ENCODE measurements around the gene NOLC1.

DNA sequence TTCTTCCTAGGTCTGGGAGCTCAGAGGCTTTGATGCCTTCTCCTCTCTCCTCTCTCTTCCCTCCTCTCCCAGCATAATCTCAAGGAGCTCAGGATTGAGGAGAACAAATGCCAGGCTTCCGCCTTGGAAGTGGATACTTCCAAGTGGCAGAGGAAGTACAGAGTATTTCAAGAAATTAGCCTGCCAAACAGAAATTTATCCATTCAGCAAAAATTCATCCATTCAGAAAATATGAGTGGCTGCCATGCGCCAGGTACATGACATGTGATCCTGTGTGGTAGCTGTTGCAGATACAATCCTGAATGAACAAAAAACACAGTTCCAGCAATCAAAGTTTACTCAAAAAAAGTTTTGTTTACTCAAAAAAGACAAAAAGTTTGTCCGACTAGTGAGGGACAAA is 18.4 kb downstream of the NOLC1 start:
- TF ChIP-seq, protein P1, sequence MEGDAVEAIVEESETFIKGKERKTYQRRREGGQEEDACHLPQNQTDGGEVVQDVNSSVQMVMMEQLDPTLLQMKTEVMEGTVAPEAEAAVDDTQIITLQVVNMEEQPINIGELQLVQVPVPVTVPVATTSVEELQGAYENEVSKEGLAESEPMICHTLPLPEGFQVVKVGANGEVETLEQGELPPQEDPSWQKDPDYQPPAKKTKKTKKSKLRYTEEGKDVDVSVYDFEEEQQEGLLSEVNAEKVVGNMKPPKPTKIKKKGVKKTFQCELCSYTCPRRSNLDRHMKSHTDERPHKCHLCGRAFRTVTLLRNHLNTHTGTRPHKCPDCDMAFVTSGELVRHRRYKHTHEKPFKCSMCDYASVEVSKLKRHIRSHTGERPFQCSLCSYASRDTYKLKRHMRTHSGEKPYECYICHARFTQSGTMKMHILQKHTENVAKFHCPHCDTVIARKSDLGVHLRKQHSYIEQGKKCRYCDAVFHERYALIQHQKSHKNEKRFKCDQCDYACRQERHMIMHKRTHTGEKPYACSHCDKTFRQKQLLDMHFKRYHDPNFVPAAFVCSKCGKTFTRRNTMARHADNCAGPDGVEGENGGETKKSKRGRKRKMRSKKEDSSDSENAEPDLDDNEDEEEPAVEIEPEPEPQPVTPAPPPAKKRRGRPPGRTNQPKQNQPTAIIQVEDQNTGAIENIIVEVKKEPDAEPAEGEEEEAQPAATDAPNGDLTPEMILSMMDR (IDR thresholded peaks at IDR 0.05; ENCODE audit: low read depth, low read length, poor library complexity, severe bottlenecking) = no peak
- no peak for TF ChIP-seq EZH2phosphoT487 (IDR thresholded peaks at IDR 0.05; ENCODE audit: borderline replicate concordance, low read length)

Data from DOHH2 (cell line).